Middle frontal gyrus (tissue), 1 donor: Measurements from ENCODE around the gene STEAP3.

Source experiments
- DNase-seq: peaks from one replicate; pipeline ENCODE4 v3.0.0-alpha.2; 2015; ENCODE audit warnings: low spot score; ENCODE audit errors: extremely low spot score

The STEAP3 gene

GRCh38 chr2:119223521-119224390 is at the start of gene STEAP3:
TSS of gene STEAP3 (plus strand) at chr2:119223834. CDS start at chr2:119231013, 7,179 bp downstream.
- DNase-seq: no peak

GRCh38 chr2:119174216-119174992 is 49.2 kb upstream of the STEAP3 start:
- DNase-seq: no peak

GRCh38 chr2:119174993-119175347 is 48.7 kb upstream of the STEAP3 start:
- no peak for DNase-seq

GRCh38 chr2:119175517-119175916 is 48.1 kb upstream of the STEAP3 start:
- DNase-seq: no peak

GRCh38 chr2:119177171-119177837 is 46.3 kb upstream of the STEAP3 start:
- DNase-seq: no peak

GRCh38 chr2:119177838-119178190 is 45.8 kb upstream of the STEAP3 start:
- DNase-seq: no peak

GRCh38 chr2:119178776-119179175 is 44.9 kb upstream of the STEAP3 start:
- no peak for DNase-seq

GRCh38 chr2:119179202-119179601 is 44.4 kb upstream of the STEAP3 start:
- no peak for DNase-seq

- DNase-seq: no peak
Measured at GRCh38 chr2:119179991-119180390, 43.6 kb upstream of the STEAP3 start.

- DNase-seq: no peak
Measured at GRCh38 chr2:119180892-119181291, 42.7 kb upstream of the STEAP3 start.

- DNase-seq: no peak
Measured at GRCh38 chr2:119181391-119181790, 42.2 kb upstream of the STEAP3 start.

- DNase-seq: no peak
Measured at GRCh38 chr2:119181791-119182445, 41.7 kb upstream of the STEAP3 start.

- DNase-seq: no peak
Measured at GRCh38 chr2:119184512-119184911, 39.1 kb upstream of the STEAP3 start.

- no peak for DNase-seq
Measured at GRCh38 chr2:119190321-119191111, 33.1 kb upstream of the STEAP3 start.

- no peak for DNase-seq
Measured at GRCh38 chr2:119192893-119193292, 30.7 kb upstream of the STEAP3 start.

GRCh38 chr2:119195001-119195400 is 28.6 kb upstream of the STEAP3 start:
- no peak for DNase-seq

- no peak for DNase-seq
Measured at GRCh38 chr2:119195887-119196286, 27.7 kb upstream of the STEAP3 start.

GRCh38 chr2:119196301-119197125 is 27.1 kb upstream of the STEAP3 start:
- no peak for DNase-seq

GRCh38 chr2:119197126-119197405 is 26.6 kb upstream of the STEAP3 start:
- DNase-seq: no peak
